HL-60 (cell line): ENCODE data around the gene EYA3.

ENCODE experiments used
- DNase-seq, 2 experiments: peaks; one replicate each; pipeline ENCODE4 v3.0.0-alpha.2; 2010 to 2020; ENCODE audit warnings: low read depth in 1 of 2, low spot score in 1 of 2
- H3K27ac ChIP-seq: fragments of 250-450 bp; sonication (Bioruptor Pico); replicated peaks from 2 replicates; pipeline ENCODE4 v1.5.1; 2020; ENCODE audit warnings: mild to moderate bottlenecking, moderate library complexity
- H3K27me3 ChIP-seq: fragments of 250-450 bp; sonication (Bioruptor Pico); 2 replicates; pipeline ENCODE4 v1.5.1; 2021; ENCODE audit warnings: mild to moderate bottlenecking, moderate library complexity; ENCODE audit not compliant: insufficient read depth, poor library complexity, severe bottlenecking
- H3K4me3 ChIP-seq: replicated peaks from 2 replicates; pipeline ENCODE4 v1.5.1; 2011; ENCODE audit warnings: mild to moderate bottlenecking, control low read depth, low read length; ENCODE audit not compliant: insufficient read depth
- CTCF ChIP-seq: IDR thresholded peaks from one replicate; pipeline ENCODE4 v1.5.1; 2011; ENCODE audit warnings: low read length, control low read depth, inconsistent platforms; ENCODE audit not compliant: insufficient read depth
- GABPA ChIP-seq: IDR thresholded peaks from 2 replicates; pipeline ENCODE4 v1.6.1; 2012; ENCODE audit warnings: low read depth
- POLR2AphosphoS5 ChIP-seq: IDR thresholded peaks from 2 replicates; pipeline ENCODE4 v1.6.1; 2012; ENCODE audit warnings: low read depth
- REST ChIP-seq: IDR thresholded peaks from 2 replicates; pipeline ENCODE4 v1.6.1; 2012; ENCODE audit warnings: low read depth; ENCODE audit not compliant: insufficient replicate concordance
- SPI1 ChIP-seq: IDR thresholded peaks from 2 replicates; pipeline ENCODE4 v1.6.1; 2012; ENCODE audit warnings: low read depth, mild to moderate bottlenecking, borderline replicate concordance

EYA3 gene

DNA sequence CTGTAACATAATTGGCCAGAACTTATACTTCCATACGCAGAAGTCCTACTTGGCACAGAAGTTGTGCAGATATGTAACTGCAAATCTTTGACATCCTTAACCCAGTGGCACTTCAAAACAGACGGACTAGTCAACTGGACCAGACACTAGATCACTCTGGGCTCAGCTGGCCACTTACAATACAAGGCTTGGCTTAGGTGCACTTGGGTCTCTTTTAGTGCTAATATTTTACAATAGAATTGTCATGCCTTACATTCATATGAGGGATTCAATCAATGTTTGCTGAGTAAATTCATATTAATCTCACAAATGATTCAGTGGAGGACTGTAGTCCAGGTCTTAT is 108.6 kb downstream of the EYA3 start:
- no peaks in the 10 kb centered on the region for H3K27me3 ChIP-seq
- DNase-seq = no peak
- TF ChIP-seq REST (no peak), SPI1 (no peak), GABPA (no peak), CTCF (no peak), POLR2AphosphoS5 (no peak)
- H3K4me3 ChIP-seq = no peak overlapping the region
- H3K27ac ChIP-seq = no peak overlapping the region

DNA sequence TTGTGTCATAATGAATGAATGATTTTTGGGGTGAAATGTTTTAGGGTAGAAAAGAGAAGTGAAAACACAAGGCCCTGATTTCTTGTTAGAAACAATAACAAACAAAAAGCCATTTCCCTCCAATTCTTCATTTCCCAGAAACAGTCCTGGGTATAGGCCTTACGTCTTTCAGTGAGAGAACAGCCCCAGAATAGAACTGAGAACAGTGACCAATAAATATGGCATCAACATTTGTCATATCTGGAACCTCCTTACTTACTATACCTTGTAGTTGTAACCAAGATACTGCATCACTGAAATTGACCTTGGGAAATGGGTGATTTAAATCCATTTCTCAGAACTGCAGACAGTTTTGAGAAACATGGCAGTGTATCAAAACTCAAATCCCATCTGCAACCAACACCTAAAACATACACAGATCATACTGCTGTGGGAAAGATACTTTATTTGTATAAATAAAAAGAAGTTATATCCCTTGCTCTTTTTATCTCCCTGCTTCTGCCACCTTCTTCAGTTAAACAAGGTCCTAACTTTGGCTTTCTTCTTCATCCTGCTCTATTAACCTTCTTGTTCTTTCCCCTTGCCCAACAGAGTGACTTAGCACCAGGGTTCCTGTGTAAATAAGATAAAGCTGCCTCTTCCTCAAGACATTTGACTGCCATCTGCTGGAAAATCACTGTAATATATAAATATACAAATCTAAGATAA is 109.1 kb downstream of the EYA3 start:
- Histone ChIP-seq H3K27ac (no peak overlapping the region), H3K27me3 (no peaks in the 10 kb centered on the region), H3K4me3 (no peak overlapping the region)
- peak; percentile 22 to 59 for DNase-seq
- TF ChIP-seq CTCF (no peak), GABPA (no peak), POLR2AphosphoS5 (no peak), SPI1 (no peak), REST (no peak)

GRCh38 chr1:27974417-27974781 is 114.0 kb downstream of the EYA3 start:
- DNase-seq = no peak
- Histone ChIP-seq H3K27ac (no peak overlapping the region), H3K4me3 (no peak overlapping the region), H3K27me3 (no peaks in the 10 kb centered on the region)
- no peak for TF ChIP-seq REST
